Mucosa of stomach (tissue), 1 donor: ENCODE measurements around the gene SLC28A1.

ENCODE experiments used
- H3K27me3 ChIP-seq: one replicate; pipeline ENCODE4 v1.7.0; 2013; ENCODE audit warnings: mild to moderate bottlenecking, low read length; ENCODE audit not compliant: control insufficient read depth, insufficient read depth
- H3K36me3 ChIP-seq: one replicate; pipeline ENCODE4 v1.7.0; 2013; ENCODE audit warnings: low read length; ENCODE audit not compliant: control insufficient read depth, insufficient read depth
- H3K4me1 ChIP-seq: one replicate; pipeline ENCODE4 v1.7.0; 2013; ENCODE audit warnings: mild to moderate bottlenecking, low read length; ENCODE audit not compliant: control insufficient read depth, insufficient read depth
- H3K4me3 ChIP-seq: one replicate; pipeline ENCODE4 v1.7.0; 2013; ENCODE audit warnings: low read length
- H3K9ac ChIP-seq: one replicate; pipeline ENCODE4 v1.7.0; 2013; ENCODE audit warnings: mild to moderate bottlenecking, low read length, moderate library complexity
- H3K9me3 ChIP-seq: one replicate; pipeline ENCODE4 v1.7.0; 2013; ENCODE audit warnings: mild to moderate bottlenecking, low read length, moderate library complexity; ENCODE audit not compliant: control insufficient read depth
- donor health status: Pancreatic carcinoma.

Gene SLC28A1

DNA sequence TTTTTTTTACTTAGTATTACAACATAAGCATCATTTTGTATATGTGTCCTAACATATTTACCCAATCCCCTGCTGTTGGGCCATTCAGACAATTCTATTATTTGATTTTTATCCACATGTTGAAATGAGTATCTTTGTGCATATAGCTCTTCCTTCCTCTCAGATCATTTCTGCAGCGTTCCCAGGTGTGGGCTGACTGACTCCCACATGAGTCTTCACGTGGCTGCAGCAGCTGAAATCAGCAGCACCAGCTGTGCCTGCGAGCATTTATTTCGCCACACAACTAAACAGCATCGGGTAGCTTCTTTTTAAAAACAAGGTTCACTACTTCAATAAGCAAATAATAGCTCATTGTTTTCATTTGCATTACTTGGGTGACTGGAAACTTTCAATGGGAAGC lies 52.7 kb downstream of the SLC28A1 start:
- Histone ChIP-seq H3K9me3 (no peaks in the 10 kb centered on the region), H3K9ac (no peak overlapping the region), H3K4me3 (no peak overlapping the region), H3K36me3 (no peaks in the 10 kb centered on the region), H3K4me1 (no peaks in the 10 kb centered on the region), H3K27me3 (no peaks in the 10 kb centered on the region)

DNA sequence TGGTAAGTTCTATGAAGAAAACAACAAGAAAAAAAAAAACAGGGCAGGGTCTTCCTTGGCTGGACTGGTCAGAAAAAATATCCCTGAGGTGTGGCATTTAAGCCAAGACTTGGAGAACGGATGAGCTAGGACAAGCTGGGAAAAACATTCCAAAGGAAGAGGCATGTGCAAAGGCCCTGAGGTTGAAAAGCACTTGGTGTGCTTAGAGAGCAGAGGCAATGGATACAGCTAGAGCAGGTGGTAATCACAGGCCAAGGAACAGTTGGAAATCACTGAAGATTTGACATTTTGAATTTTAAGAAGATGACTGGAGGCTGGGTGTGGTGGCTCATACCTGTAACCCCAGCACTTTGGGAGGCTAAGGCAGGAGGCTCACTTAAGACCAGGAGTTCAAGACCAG lies 54.3 kb downstream of the SLC28A1 start:
- Histone ChIP-seq H3K9ac (no peak overlapping the region), H3K27me3 (no peaks in the 10 kb centered on the region), H3K9me3 (no peaks in the 10 kb centered on the region), H3K36me3 (no peaks in the 10 kb centered on the region), H3K4me1 (no peaks in the 10 kb centered on the region), H3K4me3 (no peak overlapping the region)

DNA sequence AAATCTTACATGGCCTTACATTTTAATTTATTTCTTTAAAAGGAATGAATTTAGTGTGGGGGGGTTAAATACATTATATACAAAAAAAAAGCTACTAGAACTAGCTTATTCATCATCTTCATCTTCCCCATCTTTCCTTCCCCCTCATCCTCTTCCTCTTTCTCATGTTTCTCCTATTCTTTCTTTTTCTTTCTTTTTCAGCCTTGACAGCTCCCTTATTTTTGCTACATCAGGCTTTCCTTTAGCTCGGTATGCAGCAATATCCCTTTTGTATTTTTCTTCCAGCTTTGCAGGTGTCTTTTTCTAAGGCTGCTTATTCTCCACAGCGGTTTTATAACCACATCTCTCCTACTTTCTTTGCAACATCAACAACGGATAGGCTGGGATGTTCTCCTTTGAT lies 55.9 kb downstream of the SLC28A1 start:
- Histone ChIP-seq H3K27me3 (no peaks in the 10 kb centered on the region), H3K9me3 (no peaks in the 10 kb centered on the region), H3K4me1 (no peaks in the 10 kb centered on the region), H3K4me3 (no peak overlapping the region), H3K36me3 (no peaks in the 10 kb centered on the region), H3K9ac (no peak overlapping the region)

DNA sequence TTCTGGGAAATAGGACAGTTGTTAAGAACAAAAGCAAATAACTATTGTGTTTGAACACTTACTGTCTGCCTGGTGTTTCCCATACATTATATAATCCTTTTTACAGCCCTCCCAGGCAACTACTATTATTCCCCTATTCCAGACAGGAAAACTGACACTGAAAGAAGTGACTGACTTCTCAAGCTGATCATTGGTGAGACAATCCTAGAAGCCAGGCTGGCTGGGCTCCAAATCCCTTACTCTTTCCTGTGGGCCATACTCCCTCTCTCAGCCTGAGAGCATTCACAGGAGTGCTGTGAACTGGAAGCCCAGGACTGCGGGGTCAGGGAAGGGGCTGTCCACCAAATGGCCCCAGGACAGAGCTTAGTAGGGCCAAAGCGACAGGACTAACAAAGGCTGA lies 58.0 kb downstream of the SLC28A1 start:
- H3K4me3 ChIP-seq: no peak overlapping the region
- H3K9me3 ChIP-seq: no peaks in the 10 kb centered on the region
- H3K27me3 ChIP-seq: no peaks in the 10 kb centered on the region
- no peak overlapping the region for H3K9ac ChIP-seq
- no peaks in the 10 kb centered on the region for H3K4me1 ChIP-seq
- H3K36me3 ChIP-seq: no peaks in the 10 kb centered on the region

GRCh38 chr15:84944311-84944710 lies 59.8 kb downstream of the SLC28A1 start:
- Histone ChIP-seq H3K9me3 (no peaks in the 10 kb centered on the region), H3K4me3 (no peak overlapping the region), H3K36me3 (no peaks in the 10 kb centered on the region), H3K27me3 (no peaks in the 10 kb centered on the region), H3K4me1 (no peaks in the 10 kb centered on the region), H3K9ac (no peak overlapping the region)

DNA sequence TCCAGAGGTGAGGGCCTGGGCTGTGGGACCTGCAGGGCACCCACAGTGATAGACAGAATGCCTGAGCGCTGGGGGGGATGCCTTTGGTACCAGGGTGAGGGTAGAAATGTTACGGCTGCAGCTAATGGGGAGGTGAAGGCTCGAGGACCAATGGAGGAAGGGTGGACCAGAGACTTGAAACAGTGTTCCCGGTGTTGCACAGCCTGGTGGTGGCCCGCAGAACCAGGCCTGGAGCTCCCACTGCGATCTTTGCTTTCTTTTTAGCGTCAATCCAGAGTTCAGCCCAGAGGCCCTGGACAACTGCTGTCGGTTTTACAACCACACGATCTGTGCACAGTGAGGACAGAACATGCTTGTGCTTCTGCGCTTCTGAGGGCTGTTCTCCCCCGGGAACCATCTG lies 60.4 kb downstream of the SLC28A1 start:
- H3K9me3 ChIP-seq: no peaks in the 10 kb centered on the region
- no peaks in the 10 kb centered on the region for H3K36me3 ChIP-seq
- no peaks in the 10 kb centered on the region for H3K4me1 ChIP-seq
- no peak overlapping the region for H3K4me3 ChIP-seq
- H3K27me3 ChIP-seq: no peaks in the 10 kb centered on the region
- H3K9ac ChIP-seq: no peak overlapping the region

- Histone ChIP-seq H3K9ac (no peak overlapping the region), H3K36me3 (no peaks in the 10 kb centered on the region), H3K4me1 (no peaks in the 10 kb centered on the region), H3K27me3 (no peaks in the 10 kb centered on the region), H3K9me3 (no peaks in the 10 kb centered on the region), H3K4me3 (no peak overlapping the region)
Observed at GRCh38 chr15:84946772-84947489, 62.5 kb downstream of the SLC28A1 start.

GRCh38 chr15:84947947-84948830 lies 63.7 kb downstream of the SLC28A1 start:
- Histone ChIP-seq H3K27me3 (no peaks in the 10 kb centered on the region), H3K9me3 (no peaks in the 10 kb centered on the region), H3K4me3 (no peak overlapping the region), H3K36me3 (no peaks in the 10 kb centered on the region), H3K9ac (no peak overlapping the region), H3K4me1 (no peaks in the 10 kb centered on the region)

GRCh38 chr15:84949043-84949442 lies 64.6 kb downstream of the SLC28A1 start:
- no peaks in the 10 kb centered on the region for H3K27me3 ChIP-seq
- no peak overlapping the region for H3K4me3 ChIP-seq
- H3K36me3 ChIP-seq: no peaks in the 10 kb centered on the region
- no peak overlapping the region for H3K9ac ChIP-seq
- H3K9me3 ChIP-seq: no peaks in the 10 kb centered on the region
- no peaks in the 10 kb centered on the region for H3K4me1 ChIP-seq

GRCh38 chr15:84949845-84950569 lies 65.5 kb downstream of the SLC28A1 start:
- Histone ChIP-seq H3K27me3 (no peaks in the 10 kb centered on the region), H3K9me3 (no peaks in the 10 kb centered on the region), H3K36me3 (no peaks in the 10 kb centered on the region), H3K4me3 (no peak overlapping the region), H3K9ac (no peak overlapping the region), H3K4me1 (no peaks in the 10 kb centered on the region)

- Histone ChIP-seq H3K4me3 (no peak overlapping the region), H3K9ac (no peak overlapping the region), H3K4me1 (no peaks in the 10 kb centered on the region), H3K27me3 (no peaks in the 10 kb centered on the region), H3K36me3 (no peaks in the 10 kb centered on the region), H3K9me3 (no peaks in the 10 kb centered on the region)
Observed at GRCh38 chr15:84950570-84951111, 66.2 kb downstream of the SLC28A1 start.

DNA sequence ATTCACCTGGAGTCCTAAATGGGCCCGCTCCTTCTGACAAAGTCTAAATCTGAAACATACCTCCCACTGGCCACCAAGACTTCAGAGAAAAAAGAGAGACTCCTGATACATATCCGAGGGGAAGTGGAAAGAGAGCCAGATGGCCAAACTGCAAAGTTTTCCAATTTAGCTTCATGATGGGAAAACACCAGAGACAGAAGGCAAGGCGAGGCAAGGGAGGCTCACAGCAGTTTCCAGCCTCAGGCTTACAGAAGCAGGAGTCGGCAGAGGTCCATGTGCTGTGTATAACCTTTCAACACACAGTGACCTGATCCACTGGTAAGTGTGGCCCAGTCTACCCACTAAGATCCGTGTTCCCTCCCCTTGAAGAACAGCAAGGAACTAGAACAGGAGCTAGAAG lies 67.3 kb downstream of the SLC28A1 start:
- H3K9me3 ChIP-seq: no peaks in the 10 kb centered on the region
- H3K27me3 ChIP-seq: no peaks in the 10 kb centered on the region
- H3K9ac ChIP-seq: no peak overlapping the region
- H3K36me3 ChIP-seq: no peaks in the 10 kb centered on the region
- no peak overlapping the region for H3K4me3 ChIP-seq
- no peaks in the 10 kb centered on the region for H3K4me1 ChIP-seq
